Measurements from ENCODE around the gene CCN6. TPM values are rescaled to one million over a fixed set of nuclear protein-coding genes. Genes with fewer than 3 reads are reported as not detected.
"Not testable (repeated sequence)": the region's sequence is repeated elsewhere in the genome, so short reads cannot be mapped to it uniquely, and the experiment has no call there.

The CCN6 gene
- total and polyA plus RNA-seq, 2 donors (not counting 1 experiment from before 2014, with no cell fraction given): not detected

- Histone ChIP-seq H4K20me1 (ENCODE audit: control insufficient read depth, insufficient read depth, low read length, poor library complexity, severe bottlenecking) (no peaks in the 10 kb centered on the region), H3K36me3 (replicated peaks in 1 of 2; ENCODE audit: control extremely low read depth in 1 of 2, control insufficient read depth in 1 of 2, extremely low read depth in 1 of 2, insufficient read depth in 2 of 2, low read length in 1 of 2) (no peaks in the 10 kb centered on the region), H3K79me2 (ENCODE audit: control insufficient read depth, insufficient read depth, low read length) (no peaks in the 10 kb centered on the region), H3K9me3 (ENCODE audit: control extremely low read depth in 1 of 3, control insufficient read depth in 2 of 3, insufficient read depth in 1 of 3, low read length in 2 of 3) (no peaks in the 10 kb centered on the region), H3K27me3 (replicated peaks in 1 of 4; ENCODE audit: control extremely low read depth in 1 of 4, control insufficient read depth in 3 of 4, insufficient read depth in 4 of 4, low read length in 3 of 4) (no peaks in the 10 kb centered on the region), H3K27ac (ENCODE audit: low read length in 2 of 2) (no peak overlapping the region), H3K4me3 (ENCODE audit: control extremely low read depth in 1 of 5, extremely low read depth in 1 of 5, insufficient read depth in 1 of 5, low read depth in 2 of 5, low read length in 4 of 5) (no peak overlapping the region), H3K4me1 (ENCODE audit: control insufficient read depth in 2 of 2, insufficient read depth in 2 of 2, low read length in 2 of 2) (no peaks in the 10 kb centered on the region), H2AFZ (ENCODE audit: insufficient read depth, low read depth, low read length, poor library complexity, severe bottlenecking) (no peak overlapping the region), H3K4me2 (replicated peaks; ENCODE audit: low read depth, low read length, poor library complexity, severe bottlenecking) (no peak overlapping the region), H3K9ac (ENCODE audit: low read length) (no peak overlapping the region)
- POLR2A ChIA-PET: interaction anchor here (0.6 kb wide), 1 partner anchor 1411 kb away, joined by 5 read pairs; no protein-coding TSS in a partner anchor
- ATAC-seq (ENCODE audit: low read depth) (no peak), DNase-seq (no peak)
- H3K27me3 Mint-ChIP-seq: peaks cover 3% of the 10 kb centered on the region
- WGBS (ENCODE audit: insufficient coverage): 100% methylated on average over 2 of the region's 4 CpGs
- no peaks in the 10 kb centered on the region for H3K4me1 Mint-ChIP-seq
- no peak for TF ChIP-seq EZH2 (IDR thresholded peaks at IDR 0.05; ENCODE audit: borderline replicate concordance, insufficient read depth, low read depth, low read length, poor library complexity, severe bottlenecking)
- TF ChIP-seq CTCF (IDR thresholded peaks at IDR 0.05): no peak
- H3K4me3 Mint-ChIP-seq: no peak overlapping the region
- intact Hi-C loops (cut with micrococcal nuclease): no loop called here
- CTCF ChIA-PET: interaction anchor here (0.6 kb wide), 1 partner anchor 42 kb away, joined by 5 read pairs; no protein-coding TSS in a partner anchor
- H3K9me3 Mint-ChIP-seq (ENCODE audit: insufficient read depth): peaks cover 7% of the 10 kb centered on the region
- no peak overlapping the region for H3K27ac Mint-ChIP-seq
Observed at GRCh38 chr6:112100561-112100960, 46.7 kb downstream of the CCN6 start.

- DNase-seq; H3K9ac ChIP-seq (ENCODE audit: low read length); H3K4me3 ChIP-seq (ENCODE audit: control extremely low read depth in 1 of 5, extremely low read depth in 1 of 5, insufficient read depth in 1 of 5, low read depth in 2 of 5, low read length in 4 of 5); ATAC-seq (ENCODE audit: low read depth); POLR2A ChIA-PET; H3K27ac ChIP-seq (ENCODE audit: low read length in 2 of 2); H3K4me2 ChIP-seq (replicated peaks; ENCODE audit: low read depth, low read length, poor library complexity, severe bottlenecking); H3K79me2 ChIP-seq (ENCODE audit: control insufficient read depth, insufficient read depth, low read length); H3K4me1 Mint-ChIP-seq; H3K4me3 Mint-ChIP-seq; intact Hi-C loops (cut with micrococcal nuclease); H3K9me3 Mint-ChIP-seq (ENCODE audit: insufficient read depth); H2AFZ ChIP-seq (ENCODE audit: insufficient read depth, low read depth, low read length, poor library complexity, severe bottlenecking); H3K27ac Mint-ChIP-seq; CTCF ChIA-PET; H3K27me3 ChIP-seq (replicated peaks in 1 of 4; ENCODE audit: control extremely low read depth in 1 of 4, control insufficient read depth in 3 of 4, insufficient read depth in 4 of 4, low read length in 3 of 4); H4K20me1 ChIP-seq (ENCODE audit: control insufficient read depth, insufficient read depth, low read length, poor library complexity, severe bottlenecking); H3K36me3 ChIP-seq (replicated peaks in 1 of 2; ENCODE audit: control extremely low read depth in 1 of 2, control insufficient read depth in 1 of 2, extremely low read depth in 1 of 2, insufficient read depth in 2 of 2, low read length in 1 of 2); H3K9me3 ChIP-seq (ENCODE audit: control extremely low read depth in 1 of 3, control insufficient read depth in 2 of 3, insufficient read depth in 1 of 3, low read length in 2 of 3); H3K4me1 ChIP-seq (ENCODE audit: control insufficient read depth in 2 of 2, insufficient read depth in 2 of 2, low read length in 2 of 2): not testable (repeated sequence)
- H3K27me3 Mint-ChIP-seq: peaks cover 12% of the 10 kb centered on the region
- WGBS (ENCODE audit: insufficient coverage): no CpG with 5 or more reads among the region's 2 CpGs
Observed at GRCh38 chr6:112106026-112106425, 52.1 kb downstream of the CCN6 start.
